GM23248 (cell line): ENCODE results near the gene SYNDIG1. TPM values are rescaled to one million over a fixed set of nuclear protein-coding genes. Genes with fewer than 3 reads are reported as not detected.

Source experiments
- DNase-seq: peaks from one replicate; pipeline ENCODE4 v3.0.0-alpha.2; 2015
- H2AFZ ChIP-seq: fragments of 200-600 bp; sonication (generic); 2 replicates; pipeline ENCODE4 v1.6.1; 2016; ENCODE audit warnings: antibody characterized with exemption
- H3F3A ChIP-seq: fragments of 200-600 bp; sonication (generic); 2 replicates; pipeline ENCODE4 v1.6.1; 2016; ENCODE audit warnings: mild to moderate bottlenecking, antibody characterized with exemption, mixed run types; ENCODE audit not compliant: insufficient read depth
- H3K27ac ChIP-seq: fragments of 200-600 bp; sonication (generic); 2 replicates; pipeline ENCODE4 v1.5.1; 2016; ENCODE audit warnings: mild to moderate bottlenecking
- H3K27me3 ChIP-seq: fragments of 200-600 bp; sonication (generic); replicated peaks from 2 replicates; pipeline ENCODE4 v1.6.1; 2016; ENCODE audit warnings: mild to moderate bottlenecking; ENCODE audit not compliant: insufficient read depth
- H3K36me3 ChIP-seq: fragments of 200-600 bp; sonication (generic); 2 replicates; pipeline ENCODE4 v1.6.1; 2016; ENCODE audit warnings: low read depth, mild to moderate bottlenecking
- H3K4me1 ChIP-seq: fragments of 200-600 bp; sonication (generic); 2 replicates; pipeline ENCODE4 v1.6.1; 2016; ENCODE audit warnings: mild to moderate bottlenecking; ENCODE audit not compliant: insufficient read depth
- H3K4me2 ChIP-seq: fragments of 200-600 bp; sonication (generic); one replicate; pipeline ENCODE4 v1.6.1; 2016; ENCODE audit warnings: mild to moderate bottlenecking; ENCODE audit not compliant: unreplicated experiment
- H3K4me3 ChIP-seq: fragments of 200-600 bp; sonication (generic); 2 replicates; pipeline ENCODE4 v1.5.1; 2016; ENCODE audit warnings: mild to moderate bottlenecking
- H3K79me2 ChIP-seq: fragments of 200-600 bp; sonication (generic); 2 replicates; pipeline ENCODE4 v1.6.1; 2016; ENCODE audit warnings: mild to moderate bottlenecking; ENCODE audit not compliant: insufficient read depth
- H3K9ac ChIP-seq: fragments of 200-600 bp; sonication (generic); 2 replicates; pipeline ENCODE4 v1.6.1; 2016; ENCODE audit warnings: mild to moderate bottlenecking
- H3K9me2 ChIP-seq: fragments of 200-600 bp; sonication (generic); 2 replicates; pipeline ENCODE4 v1.6.1; 2016; ENCODE audit warnings: mixed run types, mild to moderate bottlenecking, moderate library complexity; ENCODE audit not compliant: insufficient read depth
- H3K9me3 ChIP-seq: fragments of 200-600 bp; sonication (generic); one replicate; pipeline ENCODE4 v1.6.1; 2017; ENCODE audit warnings: low read depth
- H4K20me1 ChIP-seq: fragments of 200-600 bp; sonication (generic); 2 replicates; pipeline ENCODE4 v1.6.0; 2016; ENCODE audit not compliant: insufficient read depth
- EZH2 ChIP-seq: fragments of 200-600 bp; sonication (generic); IDR thresholded peaks from 2 replicates; pipeline ENCODE4 v1.6.1; 2018; ENCODE audit warnings: antibody characterized with exemption, mild to moderate bottlenecking; ENCODE audit not compliant: insufficient read depth, poor library complexity, severe bottlenecking
- EZH2phosphoT487 ChIP-seq: fragments of 200-600 bp; sonication (generic); IDR thresholded peaks from 2 replicates; pipeline ENCODE4 v1.6.1; 2018; ENCODE audit warnings: antibody characterized with exemption, moderate library complexity, mild to moderate bottlenecking, low read depth; ENCODE audit not compliant: insufficient read depth
- WGBS, 2 experiments: methylation state at CpG; one replicate each; pipeline ENCODE4 v1.1.6; 2015 to 2017; ENCODE audit warnings: low lambda C conversion rate in 2 of 2, low coverage in 1 of 2; ENCODE audit errors: missing lambda C conversion rate in 2 of 2; 5-methylcytosine and 5-hydroxymethylcytosine counted together
- in situ Hi-C: fragments of 300-500 bp; cut with MboI; formaldehyde crosslinking; loops from 2 replicates; pipeline ENCODE4 v1.15.0; 2020
- polyA plus RNA-seq: library from polyadenylated mRNA; unstranded; fragments of >200 nt; fragmentation: Nextera tagmentation; extraction: Ambion mirVana; gene quantifications from 2 replicates; pipeline ENCODE4 v1.2.1, GENCODE V29; 2016
- total RNA-seq: library from RNA; depleted of rRNA; stranded (reverse); fragments of >200 nt; shearing (Covaris generic); gene quantifications from 2 replicates; pipeline ENCODE4 v1.2.3, GENCODE V29; 2014

SYNDIG1 gene
- total and polyA plus RNA-seq, 2 experiments from 2014 or later = 1.6 to 2.6 TPM

GRCh38 chr20:24656391-24656790, 187.0 kb downstream of the SYNDIG1 start:
- in situ Hi-C loops = no loop called here
- DNase-seq = no peak

GRCh38 chr20:24657196-24657595, 187.8 kb downstream of the SYNDIG1 start:
- Histone ChIP-seq H2AFZ (no peak overlapping the region), H3K27ac (no peak overlapping the region), H3K9me2 (no peaks in the 10 kb centered on the region), H3K79me2 (no peaks in the 10 kb centered on the region), H3K9ac (no peak overlapping the region), H4K20me1 (no peaks in the 10 kb centered on the region), H3K4me2 (no peak overlapping the region), H3K9me3 (no peaks in the 10 kb centered on the region), H3K27me3 (no peaks in the 10 kb centered on the region), H3K4me1 (peaks cover 18% of the 10 kb centered on the region), H3F3A (peaks cover 8% of the 10 kb centered on the region; the same call in 1 of the 2 replicates), H3K4me3 (no peak overlapping the region), H3K36me3 (no peaks in the 10 kb centered on the region)
- DNase-seq = peak; percentile 14
- in situ Hi-C loops = no loop called here
- no peak for TF ChIP-seq EZH2phosphoT487
- TF ChIP-seq EZH2 = no peak
- WGBS, 2 experiments = 87 to 91% methylated on average over 8 of the region's 8 CpGs

More at GRCh38 chr20:24656391-24656790, 187.0 kb downstream of the SYNDIG1 start:
- no peak for TF ChIP-seq EZH2
- no peak for TF ChIP-seq EZH2phosphoT487
- WGBS, 2 experiments = 87% methylated on average over 12 of the region's 12 CpGs
- H3K4me1 ChIP-seq = peaks cover 26% of the 10 kb centered on the region
- H3K79me2 ChIP-seq = no peaks in the 10 kb centered on the region
- H3K9me3 ChIP-seq = no peaks in the 10 kb centered on the region
- no peaks in the 10 kb centered on the region for H3K9me2 ChIP-seq
- H3K4me2 ChIP-seq = no peak overlapping the region
- no peaks in the 10 kb centered on the region for H3K36me3 ChIP-seq
- H3F3A ChIP-seq = peaks cover 16% of the 10 kb centered on the region
- no peak overlapping the region for H3K27ac ChIP-seq
- no peaks in the 10 kb centered on the region for H3K27me3 ChIP-seq
- no peak overlapping the region for H3K4me3 ChIP-seq
- H3K9ac ChIP-seq = no peak overlapping the region
- H2AFZ ChIP-seq = no peak overlapping the region
- no peaks in the 10 kb centered on the region for H4K20me1 ChIP-seq

GRCh38 chr20:24657878-24658620, 188.6 kb downstream of the SYNDIG1 start:
- no peak overlapping the region for H3K4me2 ChIP-seq
- no peaks in the 10 kb centered on the region for H4K20me1 ChIP-seq
- in situ Hi-C loops = no loop called here
- WGBS, 2 experiments = 83 to 85% methylated on average over 24 to 27 of the region's 27 CpGs
- TF ChIP-seq EZH2phosphoT487 = no peak
- TF ChIP-seq EZH2 = no peak
- peaks cover 9% of the 10 kb centered on the region for H3K4me1 ChIP-seq
- H3K9me3 ChIP-seq = no peaks in the 10 kb centered on the region
- H2AFZ ChIP-seq = no peak overlapping the region
- no peaks in the 10 kb centered on the region for H3K9me2 ChIP-seq
- no peak overlapping the region for H3K4me3 ChIP-seq
- H3K27me3 ChIP-seq = 0 out of 2 replicates have a peak, but pooled peaks cover 2% of the 10 kb centered on the region
- H3K79me2 ChIP-seq = no peaks in the 10 kb centered on the region
- no peak overlapping the region for H3K27ac ChIP-seq
- H3F3A ChIP-seq = no peaks in the 10 kb centered on the region
- H3K9ac ChIP-seq = no peak overlapping the region
- no peak for DNase-seq
- no peaks in the 10 kb centered on the region for H3K36me3 ChIP-seq

GRCh38 chr20:24658920-24659660, 189.7 kb downstream of the SYNDIG1 start:
- Histone ChIP-seq H3F3A (no peaks in the 10 kb centered on the region), H3K4me1 (no peaks in the 10 kb centered on the region; the same call in 1 of the 2 replicates), H3K9me3 (no peaks in the 10 kb centered on the region), H3K9ac (no peak overlapping the region), H2AFZ (no peak overlapping the region), H3K36me3 (no peaks in the 10 kb centered on the region), H3K27ac (no peak overlapping the region), H3K4me2 (no peak overlapping the region), H3K4me3 (no peak overlapping the region), H3K79me2 (no peaks in the 10 kb centered on the region), H3K27me3 (0 out of 2 replicates have a peak, but pooled peaks cover 3% of the 10 kb centered on the region), H4K20me1 (no peaks in the 10 kb centered on the region), H3K9me2 (no peaks in the 10 kb centered on the region)
- 78 to 85% methylated on average over 17 of the region's 17 CpGs for WGBS, 2 experiments
- in situ Hi-C loops = no loop called here
- no peak for DNase-seq
- no peak for TF ChIP-seq EZH2
- no peak for TF ChIP-seq EZH2phosphoT487
